Measurements from ENCODE around the gene COL27A1.

DNA sequence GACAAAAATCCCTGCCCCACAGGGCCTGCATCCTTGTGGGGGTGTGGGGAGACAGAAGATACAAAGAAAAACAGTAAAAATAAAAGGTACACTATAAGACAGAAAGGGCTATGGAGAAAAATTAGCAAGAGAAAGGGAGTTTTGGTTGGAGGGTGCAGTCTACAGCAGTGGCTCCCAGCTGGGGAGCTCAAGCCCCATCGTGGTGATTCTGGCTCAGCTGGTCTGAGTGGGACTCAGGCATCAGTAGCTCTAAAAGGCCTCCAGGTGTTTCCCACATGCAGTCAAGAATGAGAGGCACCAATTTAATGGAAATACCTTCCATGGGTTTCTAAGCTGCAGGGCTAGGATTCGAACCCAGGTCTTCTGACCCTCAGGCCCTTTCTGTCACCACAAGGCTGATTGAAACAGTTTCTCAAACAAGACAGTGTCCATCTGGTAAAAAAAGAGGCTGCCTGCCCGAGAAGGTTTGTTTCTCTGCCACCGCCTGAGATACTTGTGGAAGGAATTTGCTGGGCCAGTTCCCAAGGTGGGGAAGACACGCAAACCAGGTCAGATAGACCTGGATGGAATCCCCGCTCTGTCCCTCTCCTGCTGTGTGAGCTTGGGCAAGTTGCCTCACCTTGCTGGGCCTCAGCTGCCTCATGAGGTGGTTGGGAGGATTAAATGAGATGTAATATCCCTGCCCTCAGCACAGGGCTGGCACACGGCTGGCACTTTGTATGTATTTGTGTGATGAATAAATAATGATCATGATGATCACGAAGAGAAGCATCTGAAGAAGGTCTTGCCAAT is 43.1 kb downstream of the COL27A1 start:
- TF ChIP-seq, protein P1, sequence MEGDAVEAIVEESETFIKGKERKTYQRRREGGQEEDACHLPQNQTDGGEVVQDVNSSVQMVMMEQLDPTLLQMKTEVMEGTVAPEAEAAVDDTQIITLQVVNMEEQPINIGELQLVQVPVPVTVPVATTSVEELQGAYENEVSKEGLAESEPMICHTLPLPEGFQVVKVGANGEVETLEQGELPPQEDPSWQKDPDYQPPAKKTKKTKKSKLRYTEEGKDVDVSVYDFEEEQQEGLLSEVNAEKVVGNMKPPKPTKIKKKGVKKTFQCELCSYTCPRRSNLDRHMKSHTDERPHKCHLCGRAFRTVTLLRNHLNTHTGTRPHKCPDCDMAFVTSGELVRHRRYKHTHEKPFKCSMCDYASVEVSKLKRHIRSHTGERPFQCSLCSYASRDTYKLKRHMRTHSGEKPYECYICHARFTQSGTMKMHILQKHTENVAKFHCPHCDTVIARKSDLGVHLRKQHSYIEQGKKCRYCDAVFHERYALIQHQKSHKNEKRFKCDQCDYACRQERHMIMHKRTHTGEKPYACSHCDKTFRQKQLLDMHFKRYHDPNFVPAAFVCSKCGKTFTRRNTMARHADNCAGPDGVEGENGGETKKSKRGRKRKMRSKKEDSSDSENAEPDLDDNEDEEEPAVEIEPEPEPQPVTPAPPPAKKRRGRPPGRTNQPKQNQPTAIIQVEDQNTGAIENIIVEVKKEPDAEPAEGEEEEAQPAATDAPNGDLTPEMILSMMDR (conservative IDR thresholded peaks at IDR 0.05; ENCODE audit: low read depth in 2 of 2) = no peak
- TF ChIP-seq EZH2 (IDR thresholded peaks at IDR 0.05; ENCODE audit: low read depth, unreplicated experiment) (no peak), EZH2phosphoT487 (IDR thresholded peaks at IDR 0.05; ENCODE audit: unreplicated experiment) (no peak), CREB1 (CRISPR knock-in tag; IDR thresholded peaks at IDR 0.05; ENCODE audit: low read depth) (no peak), POLR2AphosphoS5 (IDR thresholded peaks at IDR 0.05; ENCODE audit: low read depth) (no peak), NANOG (IDR thresholded peaks at IDR 0.05; ENCODE audit: borderline replicate concordance) (no peak), JUNB (IDR thresholded peaks at IDR 0.05; ENCODE audit: unreplicated experiment) (no peak)
- TF ChIP-seq, protein P2, sequence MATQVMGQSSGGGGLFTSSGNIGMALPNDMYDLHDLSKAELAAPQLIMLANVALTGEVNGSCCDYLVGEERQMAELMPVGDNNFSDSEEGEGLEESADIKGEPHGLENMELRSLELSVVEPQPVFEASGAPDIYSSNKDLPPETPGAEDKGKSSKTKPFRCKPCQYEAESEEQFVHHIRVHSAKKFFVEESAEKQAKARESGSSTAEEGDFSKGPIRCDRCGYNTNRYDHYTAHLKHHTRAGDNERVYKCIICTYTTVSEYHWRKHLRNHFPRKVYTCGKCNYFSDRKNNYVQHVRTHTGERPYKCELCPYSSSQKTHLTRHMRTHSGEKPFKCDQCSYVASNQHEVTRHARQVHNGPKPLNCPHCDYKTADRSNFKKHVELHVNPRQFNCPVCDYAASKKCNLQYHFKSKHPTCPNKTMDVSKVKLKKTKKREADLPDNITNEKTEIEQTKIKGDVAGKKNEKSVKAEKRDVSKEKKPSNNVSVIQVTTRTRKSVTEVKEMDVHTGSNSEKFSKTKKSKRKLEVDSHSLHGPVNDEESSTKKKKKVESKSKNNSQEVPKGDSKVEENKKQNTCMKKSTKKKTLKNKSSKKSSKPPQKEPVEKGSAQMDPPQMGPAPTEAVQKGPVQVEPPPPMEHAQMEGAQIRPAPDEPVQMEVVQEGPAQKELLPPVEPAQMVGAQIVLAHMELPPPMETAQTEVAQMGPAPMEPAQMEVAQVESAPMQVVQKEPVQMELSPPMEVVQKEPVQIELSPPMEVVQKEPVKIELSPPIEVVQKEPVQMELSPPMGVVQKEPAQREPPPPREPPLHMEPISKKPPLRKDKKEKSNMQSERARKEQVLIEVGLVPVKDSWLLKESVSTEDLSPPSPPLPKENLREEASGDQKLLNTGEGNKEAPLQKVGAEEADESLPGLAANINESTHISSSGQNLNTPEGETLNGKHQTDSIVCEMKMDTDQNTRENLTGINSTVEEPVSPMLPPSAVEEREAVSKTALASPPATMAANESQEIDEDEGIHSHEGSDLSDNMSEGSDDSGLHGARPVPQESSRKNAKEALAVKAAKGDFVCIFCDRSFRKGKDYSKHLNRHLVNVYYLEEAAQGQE (IDR thresholded peaks at IDR 0.05; ENCODE audit: unreplicated experiment) = no peak

Data from GM23338 (cell line).